ENCODE results near the gene TRDMT1.

Gene TRDMT1

DNA sequence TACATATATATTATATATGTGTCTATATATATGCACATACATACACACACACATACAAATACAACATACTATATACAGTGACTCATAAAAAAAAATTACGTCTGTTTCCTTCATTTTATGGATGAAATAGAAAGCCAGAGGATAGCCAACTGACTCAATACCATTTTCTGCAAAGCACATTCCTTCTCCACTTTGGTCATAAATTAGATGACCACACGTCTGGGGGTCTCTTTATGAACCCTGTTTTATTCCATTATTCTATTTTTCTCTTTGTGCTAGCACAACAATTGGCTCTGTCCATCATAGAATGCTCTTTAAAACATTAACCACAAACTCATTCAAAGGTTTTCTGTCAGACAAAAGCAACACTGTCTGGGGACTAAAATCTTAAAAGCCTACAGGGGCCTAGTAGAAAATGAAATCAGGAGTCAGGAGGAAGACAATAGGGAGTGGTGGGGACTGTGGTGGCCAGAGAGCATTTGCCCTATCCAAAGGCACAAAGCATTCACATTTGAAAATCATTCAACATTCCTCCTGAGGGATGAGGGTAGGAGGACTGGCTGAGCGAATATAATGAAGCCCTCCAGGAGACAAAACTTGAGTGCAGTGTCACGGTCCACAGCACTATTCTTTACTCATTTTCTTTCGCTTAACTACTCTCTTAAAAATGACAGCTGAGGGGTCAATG, 76.1 kb downstream of the TRDMT1 start:
- peaks cover 3 to 19% of the 10 kb centered on the region in 2 donors for H3K4me1 ChIP-seq (ENCODE audit: control insufficient read depth in 2 of 2, insufficient read depth in 1 of 2, low read depth in 1 of 2, low read length in 2 of 2)
- no peak overlapping the region for H2BK5ac ChIP-seq (ENCODE audit: low read length)
- no peak overlapping the region for H3K4ac ChIP-seq (ENCODE audit: low read length)
- DNase-seq (ENCODE audit: low spot score): no peak
- no peak overlapping the region for H2AK5ac ChIP-seq (ENCODE audit: low read depth, low read length)
- no peak overlapping the region for H2BK120ac ChIP-seq (ENCODE audit: low read depth, low read length)
- no peak overlapping the region for H3K23ac ChIP-seq (ENCODE audit: low read depth, low read length, poor library complexity)
- no peak overlapping the region for H3K27ac ChIP-seq (replicated peaks; ENCODE audit: low read length)
- no CpG with 5 or more reads among the region's 5 CpGs for WGBS, 2 donors (ENCODE audit: extremely low coverage in 2 of 2, insufficient read length in 2 of 2, insufficient replicate concordance in 1 of 2)
- H3K14ac ChIP-seq (ENCODE audit: low read length): no peak overlapping the region
- H4K8ac ChIP-seq (ENCODE audit: low read depth, low read length): no peak overlapping the region
- H2BK12ac ChIP-seq (ENCODE audit: low read length): no peak overlapping the region
- H3K36me3 ChIP-seq (replicated peaks in 1 of 2; ENCODE audit: control insufficient read depth in 2 of 2, insufficient read depth in 2 of 2, low read length in 2 of 2): peaks cover 0 to 2% of the 10 kb centered on the region in 2 donors
- no peaks in the 10 kb centered on the region for H3K9me3 ChIP-seq (replicated peaks in 1 of 2; ENCODE audit: control insufficient read depth in 2 of 2, insufficient read depth in 1 of 2, low read depth in 1 of 2, low read length in 2 of 2)
- H2BK15ac ChIP-seq (ENCODE audit: low read length): no peak overlapping the region
- H3K27me3 ChIP-seq (ENCODE audit: control insufficient read depth in 3 of 3, insufficient read depth in 3 of 3, low read depth in 1 of 3, low read length in 3 of 3): no peaks in the 10 kb centered on the region
- no peak overlapping the region for H4K91ac ChIP-seq (ENCODE audit: low read depth, low read length, poor library complexity)
- no peak overlapping the region for H3K4me3 ChIP-seq (ENCODE audit: low read length in 2 of 2)
- H3K79me1 ChIP-seq (ENCODE audit: low read depth, low read length): no peaks in the 10 kb centered on the region
- no peak overlapping the region for H3K4me2 ChIP-seq (ENCODE audit: insufficient read depth, low read length, poor library complexity, severe bottlenecking)
- no peak overlapping the region for H2AFZ ChIP-seq (ENCODE audit: low read length)
- no peak overlapping the region for H3K18ac ChIP-seq (ENCODE audit: low read length)
- no peak overlapping the region for H3K9ac ChIP-seq (ENCODE audit: low read depth, low read length, poor library complexity)

DNA sequence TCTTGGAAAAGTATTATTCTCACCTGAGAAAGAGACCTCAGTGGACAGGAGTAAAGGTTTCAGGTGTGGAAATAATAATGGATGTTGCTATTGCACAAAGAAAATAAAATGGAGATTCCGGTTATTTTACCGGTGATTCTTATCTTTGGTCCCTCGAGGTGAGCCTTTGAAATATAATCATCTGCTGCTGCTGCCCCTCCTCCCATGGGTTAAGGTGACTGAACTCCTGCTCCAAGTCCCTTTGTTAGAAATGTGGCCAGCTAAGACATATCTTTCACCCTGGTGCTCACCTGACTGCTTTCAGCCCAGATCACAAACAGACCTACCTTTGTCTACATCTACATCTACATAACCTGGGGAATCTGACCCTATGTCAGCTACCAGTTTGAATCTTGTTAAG, 77.5 kb downstream of the TRDMT1 start:
- Histone ChIP-seq H3K4ac (ENCODE audit: low read length) (no peak overlapping the region), H4K91ac (ENCODE audit: low read depth, low read length, poor library complexity) (no peak overlapping the region), H3K36me3 (replicated peaks in 1 of 2; ENCODE audit: control insufficient read depth in 2 of 2, insufficient read depth in 2 of 2, low read length in 2 of 2) (peaks cover 0 to 2% of the 10 kb centered on the region in 2 donors), H2BK12ac (ENCODE audit: low read length) (no peak overlapping the region), H3K9me3 (replicated peaks in 1 of 2; ENCODE audit: control insufficient read depth in 2 of 2, insufficient read depth in 1 of 2, low read depth in 1 of 2, low read length in 2 of 2) (no peaks in the 10 kb centered on the region), H3K9ac (ENCODE audit: low read depth, low read length, poor library complexity) (no peak overlapping the region), H3K79me1 (ENCODE audit: low read depth, low read length) (no peaks in the 10 kb centered on the region), H3K18ac (ENCODE audit: low read length) (no peak overlapping the region), H3K23ac (ENCODE audit: low read depth, low read length, poor library complexity) (no peak overlapping the region), H3K4me3 (ENCODE audit: low read length in 2 of 2) (no peak overlapping the region), H3K27me3 (ENCODE audit: control insufficient read depth in 3 of 3, insufficient read depth in 3 of 3, low read depth in 1 of 3, low read length in 3 of 3) (no peaks in the 10 kb centered on the region), H3K27ac (replicated peaks; ENCODE audit: low read length) (no peak overlapping the region), H2AK5ac (ENCODE audit: low read depth, low read length) (no peak overlapping the region), H3K4me2 (ENCODE audit: insufficient read depth, low read length, poor library complexity, severe bottlenecking) (no peak overlapping the region), H2BK15ac (ENCODE audit: low read length) (no peak overlapping the region), H3K4me1 (ENCODE audit: control insufficient read depth in 2 of 2, insufficient read depth in 1 of 2, low read depth in 1 of 2, low read length in 2 of 2) (peaks cover 3 to 19% of the 10 kb centered on the region in 2 donors), H2BK120ac (ENCODE audit: low read depth, low read length) (no peak overlapping the region), H4K8ac (ENCODE audit: low read depth, low read length) (no peak overlapping the region), H2BK5ac (ENCODE audit: low read length) (no peak overlapping the region), H3K14ac (ENCODE audit: low read length) (no peak overlapping the region), H2AFZ (ENCODE audit: low read length) (no peak overlapping the region)
- no peak for DNase-seq (ENCODE audit: low spot score)
- WGBS, 2 donors (ENCODE audit: extremely low coverage in 2 of 2, insufficient read length in 2 of 2, insufficient replicate concordance in 1 of 2): no CpG with 5 or more reads among the region's 3 CpGs

DNA sequence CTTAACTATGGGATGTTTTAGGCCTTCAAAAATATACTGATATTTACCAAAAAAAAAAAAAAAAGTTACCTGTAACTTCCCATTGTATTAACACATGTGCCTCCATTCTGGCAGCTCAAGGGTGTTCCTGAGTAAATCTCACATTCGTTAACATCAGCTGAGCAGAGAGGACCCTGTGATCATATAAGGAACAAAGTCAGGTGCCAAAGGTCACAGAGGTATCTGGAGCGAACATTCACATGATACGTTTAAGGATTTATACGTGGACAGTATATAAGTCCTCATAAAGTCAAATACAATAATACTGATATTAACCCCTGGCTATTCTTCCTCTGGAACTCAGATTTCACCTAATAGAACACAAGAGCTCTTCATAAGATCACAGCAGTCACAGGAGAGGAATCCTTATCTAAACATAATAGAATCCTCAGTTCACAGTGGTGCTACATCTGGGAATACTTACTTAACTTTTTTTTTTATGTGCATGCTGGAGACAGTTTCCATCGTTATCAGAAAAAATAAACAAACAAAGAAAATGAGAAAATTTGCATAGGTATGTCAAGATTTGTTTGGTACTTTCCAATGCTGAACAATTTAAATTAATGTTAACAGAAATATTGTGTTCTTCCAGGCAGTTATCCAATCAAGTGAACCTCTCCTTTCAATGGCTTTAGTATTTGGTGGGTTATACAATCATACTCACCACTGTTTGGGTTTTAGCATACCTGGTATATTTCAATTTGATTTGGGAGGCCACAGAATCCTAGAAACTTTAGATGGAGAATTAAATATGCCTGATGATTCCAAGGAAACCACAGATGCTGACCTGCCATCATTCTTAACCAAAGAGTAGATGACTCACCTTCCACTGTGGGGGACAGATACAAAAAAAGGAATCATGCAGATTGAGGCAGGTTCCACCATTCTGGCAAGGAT, 78.5 kb downstream of the TRDMT1 start:
- Histone ChIP-seq H2BK15ac (ENCODE audit: low read length) (no peak overlapping the region), H2BK12ac (ENCODE audit: low read length) (no peak overlapping the region), H3K4me3 (ENCODE audit: low read length in 2 of 2) (no peak overlapping the region), H3K18ac (ENCODE audit: low read length) (no peak overlapping the region), H2AK5ac (ENCODE audit: low read depth, low read length) (no peak overlapping the region), H4K91ac (ENCODE audit: low read depth, low read length, poor library complexity) (no peak overlapping the region), H2BK120ac (ENCODE audit: low read depth, low read length) (no peak overlapping the region), H3K79me1 (ENCODE audit: low read depth, low read length) (no peaks in the 10 kb centered on the region), H3K27me3 (ENCODE audit: control insufficient read depth in 3 of 3, insufficient read depth in 3 of 3, low read depth in 1 of 3, low read length in 3 of 3) (no peaks in the 10 kb centered on the region), H3K4me1 (ENCODE audit: control insufficient read depth in 2 of 2, insufficient read depth in 1 of 2, low read depth in 1 of 2, low read length in 2 of 2) (peaks cover 3 to 19% of the 10 kb centered on the region in 2 donors), H2AFZ (ENCODE audit: low read length) (no peak overlapping the region), H3K4ac (ENCODE audit: low read length) (no peak overlapping the region), H3K14ac (ENCODE audit: low read length) (no peak overlapping the region), H3K9me3 (replicated peaks in 1 of 2; ENCODE audit: control insufficient read depth in 2 of 2, insufficient read depth in 1 of 2, low read depth in 1 of 2, low read length in 2 of 2) (no peaks in the 10 kb centered on the region), H2BK5ac (ENCODE audit: low read length) (no peak overlapping the region), H4K8ac (ENCODE audit: low read depth, low read length) (no peak overlapping the region), H3K9ac (ENCODE audit: low read depth, low read length, poor library complexity) (no peak overlapping the region), H3K36me3 (replicated peaks in 1 of 2; ENCODE audit: control insufficient read depth in 2 of 2, insufficient read depth in 2 of 2, low read length in 2 of 2) (peaks cover 0 to 2% of the 10 kb centered on the region in 2 donors), H3K27ac (replicated peaks; ENCODE audit: low read length) (no peak overlapping the region), H3K23ac (ENCODE audit: low read depth, low read length, poor library complexity) (no peak overlapping the region), H3K4me2 (ENCODE audit: insufficient read depth, low read length, poor library complexity, severe bottlenecking) (no peak overlapping the region)
- WGBS, 2 donors (ENCODE audit: extremely low coverage in 2 of 2, insufficient read length in 2 of 2, insufficient replicate concordance in 1 of 2): no CpG with 5 or more reads among the region's 5 CpGs
- DNase-seq (ENCODE audit: low spot score): no peak

DNA sequence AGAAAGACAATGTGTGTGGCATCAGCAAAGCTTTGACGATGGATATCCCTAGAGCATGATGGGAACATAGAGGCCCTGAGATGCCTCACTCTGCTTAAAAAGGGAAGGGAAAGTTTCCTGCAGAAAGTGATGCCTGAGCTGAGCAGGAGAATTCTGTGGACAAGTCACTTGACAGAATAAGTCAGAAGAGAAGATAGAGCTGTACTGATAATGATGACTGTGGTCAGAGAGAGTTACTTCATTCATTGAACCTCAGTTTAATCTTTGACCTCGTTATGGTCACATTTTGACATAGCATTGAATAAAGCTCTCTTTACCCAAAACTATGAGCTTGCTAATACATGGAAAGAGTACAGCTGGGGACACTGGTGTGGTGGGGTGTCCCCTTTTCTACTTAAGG, 79.4 kb downstream of the TRDMT1 start:
- no peak overlapping the region for H3K9ac ChIP-seq (ENCODE audit: low read depth, low read length, poor library complexity)
- H3K4me1 ChIP-seq (ENCODE audit: control insufficient read depth in 2 of 2, insufficient read depth in 1 of 2, low read depth in 1 of 2, low read length in 2 of 2): peaks cover 3 to 19% of the 10 kb centered on the region in 2 donors
- no CpG with 5 or more reads among the region's 2 CpGs for WGBS, 2 donors (ENCODE audit: extremely low coverage in 2 of 2, insufficient read length in 2 of 2, insufficient replicate concordance in 1 of 2)
- no peaks in the 10 kb centered on the region for H3K79me1 ChIP-seq (ENCODE audit: low read depth, low read length)
- H3K9me3 ChIP-seq (replicated peaks in 1 of 2; ENCODE audit: control insufficient read depth in 2 of 2, insufficient read depth in 1 of 2, low read depth in 1 of 2, low read length in 2 of 2): no peaks in the 10 kb centered on the region
- H4K91ac ChIP-seq (ENCODE audit: low read depth, low read length, poor library complexity): no peak overlapping the region
- H3K36me3 ChIP-seq (replicated peaks in 1 of 2; ENCODE audit: control insufficient read depth in 2 of 2, insufficient read depth in 2 of 2, low read length in 2 of 2): peaks cover 0 to 2% of the 10 kb centered on the region in 2 donors
- no peak overlapping the region for H4K8ac ChIP-seq (ENCODE audit: low read depth, low read length)
- H3K4ac ChIP-seq (ENCODE audit: low read length): no peak overlapping the region
- no peak overlapping the region for H3K23ac ChIP-seq (ENCODE audit: low read depth, low read length, poor library complexity)
- no peak overlapping the region for H2AK5ac ChIP-seq (ENCODE audit: low read depth, low read length)
- H2BK12ac ChIP-seq (ENCODE audit: low read length): no peak overlapping the region
- no peak overlapping the region for H3K4me3 ChIP-seq (ENCODE audit: low read length in 2 of 2)
- no peak overlapping the region for H2BK15ac ChIP-seq (ENCODE audit: low read length)
- no peak overlapping the region for H3K14ac ChIP-seq (ENCODE audit: low read length)
- H3K18ac ChIP-seq (ENCODE audit: low read length): no peak overlapping the region
- H2BK5ac ChIP-seq (ENCODE audit: low read length): no peak overlapping the region
- no peak overlapping the region for H2BK120ac ChIP-seq (ENCODE audit: low read depth, low read length)
- H3K27me3 ChIP-seq (ENCODE audit: control insufficient read depth in 3 of 3, insufficient read depth in 3 of 3, low read depth in 1 of 3, low read length in 3 of 3): no peaks in the 10 kb centered on the region
- no peak for DNase-seq (ENCODE audit: low spot score)
- no peak overlapping the region for H3K4me2 ChIP-seq (ENCODE audit: insufficient read depth, low read length, poor library complexity, severe bottlenecking)
- H2AFZ ChIP-seq (ENCODE audit: low read length): no peak overlapping the region
- no peak overlapping the region for H3K27ac ChIP-seq (replicated peaks; ENCODE audit: low read length)

Data from neuronal stem cell (in vitro differentiated cells).